Amniotic stem cell (primary cell): Measurements from ENCODE around the gene DCAF5.
"Not testable (repeated sequence)": the region's sequence is repeated elsewhere in the genome, so short reads cannot be mapped to it uniquely, and the experiment has no call there.

Experiments
- DNase-seq: peaks from one replicate; lab custom pipeline; 2025; lab: John Stamatoyannopoulos, UW

The DCAF5 gene, protein sequence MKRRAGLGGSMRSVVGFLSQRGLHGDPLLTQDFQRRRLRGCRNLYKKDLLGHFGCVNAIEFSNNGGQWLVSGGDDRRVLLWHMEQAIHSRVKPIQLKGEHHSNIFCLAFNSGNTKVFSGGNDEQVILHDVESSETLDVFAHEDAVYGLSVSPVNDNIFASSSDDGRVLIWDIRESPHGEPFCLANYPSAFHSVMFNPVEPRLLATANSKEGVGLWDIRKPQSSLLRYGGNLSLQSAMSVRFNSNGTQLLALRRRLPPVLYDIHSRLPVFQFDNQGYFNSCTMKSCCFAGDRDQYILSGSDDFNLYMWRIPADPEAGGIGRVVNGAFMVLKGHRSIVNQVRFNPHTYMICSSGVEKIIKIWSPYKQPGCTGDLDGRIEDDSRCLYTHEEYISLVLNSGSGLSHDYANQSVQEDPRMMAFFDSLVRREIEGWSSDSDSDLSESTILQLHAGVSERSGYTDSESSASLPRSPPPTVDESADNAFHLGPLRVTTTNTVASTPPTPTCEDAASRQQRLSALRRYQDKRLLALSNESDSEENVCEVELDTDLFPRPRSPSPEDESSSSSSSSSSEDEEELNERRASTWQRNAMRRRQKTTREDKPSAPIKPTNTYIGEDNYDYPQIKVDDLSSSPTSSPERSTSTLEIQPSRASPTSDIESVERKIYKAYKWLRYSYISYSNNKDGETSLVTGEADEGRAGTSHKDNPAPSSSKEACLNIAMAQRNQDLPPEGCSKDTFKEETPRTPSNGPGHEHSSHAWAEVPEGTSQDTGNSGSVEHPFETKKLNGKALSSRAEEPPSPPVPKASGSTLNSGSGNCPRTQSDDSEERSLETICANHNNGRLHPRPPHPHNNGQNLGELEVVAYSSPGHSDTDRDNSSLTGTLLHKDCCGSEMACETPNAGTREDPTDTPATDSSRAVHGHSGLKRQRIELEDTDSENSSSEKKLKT

DNA sequence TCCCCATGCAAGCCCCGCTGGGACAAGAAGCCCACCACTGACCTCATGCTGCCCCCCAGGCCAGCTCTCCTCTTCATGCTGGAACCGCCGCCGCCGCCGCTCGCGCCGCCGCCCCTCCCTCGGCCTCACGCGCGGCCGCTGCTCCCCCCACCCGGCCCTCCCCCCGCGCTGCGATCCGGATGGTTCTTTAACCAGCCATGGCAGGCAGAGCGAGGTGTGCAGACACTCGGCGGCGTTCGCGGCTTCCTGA is at the start of gene DCAF5:
Gene DCAF5, minus strand, starts transcription at position 218 of the 250 bp plus-strand sequence. Its CDS starts 141 bp downstream, at position 77.
- peak; percentile 79 for DNase-seq

DNA sequence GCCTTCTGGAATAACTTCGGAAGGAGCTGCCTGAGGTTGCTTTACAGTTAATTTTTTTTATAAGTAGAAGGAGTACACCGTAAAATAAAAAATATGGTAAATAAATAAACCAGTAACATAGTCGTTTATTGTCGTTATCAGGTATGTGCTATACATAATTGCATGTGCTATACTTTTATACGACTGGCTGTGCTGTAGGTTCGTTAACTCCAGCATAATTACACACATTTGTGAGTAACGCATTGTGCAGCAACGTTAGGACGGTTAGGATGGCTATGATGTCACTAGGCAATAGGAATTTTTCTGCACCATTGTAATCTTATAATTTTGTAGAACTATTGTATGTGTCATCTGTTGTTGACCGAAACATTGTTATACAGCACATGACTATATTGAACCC is 46.9 kb upstream of the DCAF5 start:
- no peak for DNase-seq

DNA sequence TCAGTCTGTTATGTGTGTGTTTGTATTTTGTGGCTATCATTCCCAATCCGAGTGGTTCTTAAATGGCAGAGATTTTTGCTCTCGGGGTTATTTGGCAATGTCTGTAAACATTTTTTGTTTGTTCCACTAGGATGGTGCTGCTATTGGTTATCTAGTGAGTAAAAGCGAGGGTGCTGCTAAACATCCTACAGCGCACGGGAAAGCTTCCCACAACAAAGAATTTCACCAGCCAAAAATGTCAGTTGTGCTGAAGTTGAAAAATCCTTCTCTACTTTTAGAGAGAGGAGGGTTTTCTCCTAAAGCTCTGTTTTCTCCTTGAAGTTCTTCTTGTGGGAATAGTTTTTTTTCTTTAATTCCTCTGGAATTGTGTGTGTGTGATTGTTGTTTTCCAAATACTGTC is 40.8 kb upstream of the DCAF5 start:
- DNase-seq, result no peak

DNA sequence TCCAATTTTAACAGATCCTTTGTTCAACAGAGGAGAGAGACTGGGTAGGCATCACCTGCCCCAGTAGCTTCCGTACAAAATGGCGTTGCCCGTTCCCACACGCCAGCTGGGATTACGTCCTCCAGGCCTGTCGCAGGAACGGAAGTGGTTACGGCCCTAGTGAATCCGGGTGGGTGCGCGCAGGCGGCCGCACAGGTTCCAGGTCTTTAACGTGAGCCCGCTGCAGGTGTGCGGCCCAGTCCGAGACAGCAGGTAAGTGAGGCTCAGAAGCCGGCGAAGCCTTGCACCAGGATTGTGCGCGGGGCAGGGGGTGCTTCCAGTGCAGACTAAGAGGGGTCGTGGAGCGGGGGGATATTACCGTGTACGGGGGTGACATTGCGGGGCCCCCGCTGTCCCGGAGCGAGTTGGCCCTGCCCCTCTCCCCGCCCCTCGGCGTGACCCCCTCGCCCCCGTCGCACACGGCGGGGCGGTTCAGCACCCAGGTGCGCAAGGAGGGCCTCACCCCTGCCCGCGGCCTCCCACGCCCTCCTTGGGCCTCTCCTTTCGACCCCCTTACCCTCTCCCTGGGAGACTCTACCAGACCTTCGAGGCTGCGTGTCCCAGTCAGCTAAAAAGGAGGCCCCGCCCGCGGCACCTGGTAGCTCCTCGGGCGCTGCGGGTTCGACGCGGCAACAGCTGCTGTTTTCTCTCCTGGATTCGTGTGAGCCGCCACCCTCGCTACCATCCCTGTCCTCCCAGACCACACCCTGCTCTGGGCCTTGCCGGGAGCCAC is 38.6 kb upstream of the DCAF5 start, which contains the start of gene EXD2:
Gene EXD2, plus strand, starts transcription at position 159 of the 772 bp plus-strand sequence. CDS start 17,973 bp downstream, outside the sequence.
- peak; percentile 42 for DNase-seq

DNA sequence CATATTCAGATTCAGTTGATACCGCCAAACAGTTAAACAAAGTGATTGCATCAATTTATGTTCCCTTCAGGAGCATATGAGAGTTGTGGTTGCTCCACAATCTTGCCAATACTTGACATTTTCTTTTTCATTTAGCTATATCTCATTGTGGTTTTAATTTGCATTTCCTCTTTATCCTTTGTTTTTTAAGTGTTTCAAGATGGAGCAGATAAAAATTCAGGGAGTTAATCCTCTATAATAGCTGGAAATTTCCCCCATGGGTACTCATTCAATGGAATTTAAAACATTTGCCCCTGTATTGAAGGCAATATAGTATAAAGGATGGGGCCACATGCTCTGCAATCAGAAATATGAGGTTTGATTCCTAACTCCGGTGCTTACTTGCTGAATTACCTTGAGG is 37.3 kb upstream of the DCAF5 start:
- DNase-seq, result no peak

DNA sequence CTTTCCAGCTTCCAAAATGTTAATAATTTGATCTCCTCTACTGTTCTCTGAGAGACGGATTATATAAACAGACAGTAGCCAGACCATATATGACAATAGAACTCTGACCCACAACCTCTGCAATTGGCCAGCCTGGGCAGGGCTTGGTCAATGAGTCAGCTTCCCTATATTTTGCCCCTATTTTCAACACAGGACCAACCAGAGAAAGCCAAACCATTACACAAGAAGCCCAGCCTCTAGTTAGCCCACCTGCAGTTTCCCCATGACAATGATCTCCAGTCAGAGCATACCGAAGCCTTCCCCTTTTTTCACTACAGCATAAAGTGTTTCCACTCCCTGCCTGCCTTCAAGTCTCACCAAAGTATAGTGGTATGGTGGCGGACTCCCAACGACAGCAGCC is 30.8 kb upstream of the DCAF5 start:
- DNase-seq, result no peak

DNA sequence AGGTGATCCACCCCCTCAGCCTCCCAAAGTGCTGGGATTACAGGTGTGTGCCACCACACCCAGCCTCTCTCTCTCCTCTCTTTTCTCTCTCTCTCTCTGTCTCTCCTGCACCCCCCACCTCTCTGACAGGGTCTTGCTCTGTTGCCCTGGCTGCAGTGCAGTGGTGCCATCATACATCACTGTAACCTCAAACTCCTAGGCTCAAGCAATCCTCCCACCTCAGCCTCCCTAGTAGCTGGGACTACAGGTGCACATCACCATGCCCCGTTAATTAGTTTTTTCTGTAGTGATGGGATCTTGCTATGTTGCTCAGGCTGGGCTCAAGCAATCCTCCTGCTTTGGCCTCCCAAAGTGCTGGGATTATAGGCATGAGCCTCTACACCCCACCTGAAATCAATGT is 29.7 kb upstream of the DCAF5 start:
- DNase-seq, result not testable (repeated sequence)

DNA sequence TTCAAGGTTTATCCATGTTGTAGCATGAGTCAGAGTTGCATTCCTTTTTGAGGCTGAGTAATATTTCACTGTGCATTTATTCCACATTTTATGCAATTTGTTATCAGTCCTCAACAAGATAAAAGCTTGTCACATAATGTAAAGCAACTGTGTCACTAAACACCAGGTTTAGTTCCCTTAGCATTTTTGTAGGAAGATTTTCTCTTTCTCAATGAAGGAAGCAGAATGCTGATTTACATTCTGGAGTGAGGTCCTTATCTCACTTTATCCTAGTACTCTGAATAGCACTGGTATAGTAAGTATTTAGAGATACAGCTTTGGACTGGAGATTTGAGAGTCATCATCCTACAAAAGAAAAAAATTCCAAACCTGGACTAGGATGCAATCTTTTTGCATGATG is 28.6 kb upstream of the DCAF5 start:
- DNase-seq, result no peak

DNA sequence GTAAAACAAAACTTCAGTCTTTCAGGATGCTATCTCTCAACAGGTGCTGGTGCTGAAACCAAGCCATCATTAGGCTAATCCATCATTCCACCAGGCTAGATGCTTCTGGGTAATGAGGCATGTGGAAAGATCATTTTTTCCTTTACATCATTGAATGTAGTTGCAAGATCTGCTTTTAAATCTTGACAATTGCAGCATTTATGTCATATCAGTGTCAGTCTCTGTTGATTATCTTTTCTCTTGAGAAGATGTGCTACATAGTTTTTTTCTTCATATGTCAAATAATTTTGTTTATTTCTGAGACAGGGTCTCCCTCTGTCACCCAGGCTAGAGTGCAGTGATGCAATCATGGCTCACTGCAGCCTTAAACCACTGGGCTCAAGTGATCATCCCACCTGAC is 22.2 kb upstream of the DCAF5 start:
- DNase-seq, result no peak

DNA sequence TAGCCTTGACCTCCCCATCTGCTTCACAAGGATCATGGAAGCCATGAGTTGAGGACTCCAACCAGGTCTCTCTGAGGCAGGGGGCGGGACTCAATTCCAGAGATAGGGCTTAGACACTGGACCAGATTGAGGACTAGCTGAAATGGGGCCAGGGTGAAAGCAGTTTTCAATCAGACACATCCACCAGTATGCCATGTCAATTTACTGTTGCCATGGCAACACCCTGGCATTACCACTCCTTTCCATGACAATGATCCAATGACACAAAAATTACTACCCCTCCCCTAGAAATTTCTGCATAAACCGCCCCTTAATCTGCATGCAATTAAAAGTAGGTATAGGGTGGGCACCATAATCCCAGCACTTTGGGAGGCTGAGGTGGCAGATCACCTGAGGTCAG is 18.6 kb upstream of the DCAF5 start:
- no peak for DNase-seq

DNA sequence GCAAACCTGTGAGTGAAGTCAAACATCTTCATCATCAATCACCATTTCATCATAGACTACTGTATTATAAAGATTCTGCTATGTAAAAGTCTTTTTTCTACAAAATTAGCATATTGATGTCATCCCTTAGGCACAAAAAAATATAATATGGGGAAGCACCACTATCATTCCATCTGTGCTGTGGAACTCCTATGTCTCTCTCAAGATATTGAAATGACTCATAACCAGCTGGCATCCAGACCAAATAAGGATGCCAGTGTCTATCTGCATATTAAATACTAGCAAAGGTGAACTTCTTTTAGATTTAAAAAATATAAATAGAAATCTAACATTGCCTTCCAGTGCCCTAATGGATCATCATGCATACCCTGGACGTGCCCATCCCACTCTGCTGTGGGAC is 17.9 kb upstream of the DCAF5 start:
- no peak for DNase-seq

DNA sequence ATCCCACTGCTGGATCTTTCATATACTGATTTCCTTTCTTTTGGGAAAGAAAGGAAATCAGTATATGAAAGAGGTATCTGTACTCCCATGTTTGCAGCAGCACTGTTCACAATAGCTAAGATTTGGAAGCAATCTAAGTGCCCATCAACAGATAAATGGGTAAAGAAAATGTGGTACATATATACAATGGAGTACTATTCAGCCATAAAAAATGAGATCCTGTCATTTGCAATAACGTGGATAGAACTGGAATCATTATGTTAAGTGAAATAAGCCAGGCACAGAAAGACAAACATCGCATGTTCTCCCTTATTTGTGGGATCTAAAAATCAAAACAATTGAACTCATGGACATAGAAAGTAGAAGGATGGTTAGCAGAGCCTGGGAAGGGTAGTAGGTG is 12.9 kb upstream of the DCAF5 start:
- not testable (repeated sequence) for DNase-seq

DNA sequence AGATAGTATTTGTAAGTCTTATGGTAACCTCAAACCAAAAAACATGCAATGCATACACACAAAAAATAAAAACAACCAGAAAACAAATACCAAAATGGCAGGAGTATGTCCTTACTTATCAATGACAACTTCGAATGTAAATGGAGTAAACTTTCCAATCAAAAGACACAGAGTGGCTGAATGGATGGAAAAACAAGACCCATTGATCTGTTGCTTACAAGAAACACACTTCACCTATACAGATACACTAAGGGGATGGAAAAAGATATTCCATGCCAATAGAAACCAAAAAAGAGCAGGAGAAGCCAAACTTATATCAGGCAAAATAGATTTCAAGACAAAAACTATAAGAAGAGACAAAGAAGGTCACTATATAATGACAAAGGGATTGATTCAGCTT is 8.7 kb upstream of the DCAF5 start:
- no peak for DNase-seq

DNA sequence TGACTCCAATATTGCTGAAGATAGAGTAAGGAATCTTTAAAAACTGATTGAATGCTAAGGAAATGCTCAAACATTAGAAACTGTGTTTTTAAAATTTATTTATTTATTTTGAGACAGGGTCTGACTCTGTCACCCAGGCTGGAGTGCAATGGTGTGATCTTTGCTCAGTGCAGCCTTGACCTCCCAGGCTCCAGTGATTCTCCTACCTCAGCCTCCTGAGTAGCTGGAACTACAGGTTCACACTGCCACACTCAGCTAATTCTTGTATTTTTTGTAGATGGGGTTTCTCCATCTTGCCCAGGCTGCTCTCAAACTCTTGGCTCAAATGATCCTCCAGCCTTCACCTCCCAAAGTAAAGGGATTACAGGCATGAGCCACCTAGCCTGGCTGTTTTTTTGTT is 3.3 kb upstream of the DCAF5 start:
- DNase-seq, result no peak

DNA sequence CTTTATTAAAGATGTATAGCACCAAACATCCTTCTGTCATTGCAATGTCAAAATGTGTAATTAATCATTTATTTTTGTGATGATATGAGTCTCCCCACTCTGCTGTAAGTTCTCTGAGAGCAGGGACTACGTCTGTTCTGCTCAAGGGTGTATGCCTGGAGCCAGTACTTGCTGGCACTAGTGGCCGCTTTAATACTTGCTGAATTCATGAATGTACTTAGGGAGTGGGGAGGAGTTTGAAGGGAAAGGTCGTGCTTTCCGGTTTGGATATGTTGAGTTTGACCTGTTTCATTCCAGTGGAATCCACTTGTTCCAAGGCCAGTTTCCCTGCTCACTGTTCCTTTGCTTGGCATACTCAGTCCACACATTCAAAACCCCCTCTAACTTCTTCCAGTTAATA is 1.9 kb upstream of the DCAF5 start:
- no peak for DNase-seq

DNA sequence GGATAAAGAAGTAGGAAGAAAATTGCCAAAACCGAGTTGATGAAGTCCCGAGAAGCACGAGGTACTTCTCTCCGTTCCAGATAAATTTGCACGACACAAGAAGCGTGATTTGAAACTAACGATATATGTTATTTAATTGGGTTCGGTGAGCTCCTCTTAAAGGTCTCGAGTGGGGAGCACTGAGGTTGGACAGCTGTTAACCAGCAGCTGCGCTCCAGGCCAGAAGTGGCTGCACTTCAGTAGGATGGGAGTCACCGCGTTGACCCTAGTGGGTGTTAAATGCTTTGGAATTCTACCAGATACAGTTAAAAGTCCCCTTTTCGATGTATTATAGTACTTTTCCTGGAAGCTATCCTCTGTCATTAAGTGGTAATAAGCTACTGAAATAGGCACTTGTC is 953 bp upstream of the DCAF5 start:
- DNase-seq, result peak; percentile 16

DNA sequence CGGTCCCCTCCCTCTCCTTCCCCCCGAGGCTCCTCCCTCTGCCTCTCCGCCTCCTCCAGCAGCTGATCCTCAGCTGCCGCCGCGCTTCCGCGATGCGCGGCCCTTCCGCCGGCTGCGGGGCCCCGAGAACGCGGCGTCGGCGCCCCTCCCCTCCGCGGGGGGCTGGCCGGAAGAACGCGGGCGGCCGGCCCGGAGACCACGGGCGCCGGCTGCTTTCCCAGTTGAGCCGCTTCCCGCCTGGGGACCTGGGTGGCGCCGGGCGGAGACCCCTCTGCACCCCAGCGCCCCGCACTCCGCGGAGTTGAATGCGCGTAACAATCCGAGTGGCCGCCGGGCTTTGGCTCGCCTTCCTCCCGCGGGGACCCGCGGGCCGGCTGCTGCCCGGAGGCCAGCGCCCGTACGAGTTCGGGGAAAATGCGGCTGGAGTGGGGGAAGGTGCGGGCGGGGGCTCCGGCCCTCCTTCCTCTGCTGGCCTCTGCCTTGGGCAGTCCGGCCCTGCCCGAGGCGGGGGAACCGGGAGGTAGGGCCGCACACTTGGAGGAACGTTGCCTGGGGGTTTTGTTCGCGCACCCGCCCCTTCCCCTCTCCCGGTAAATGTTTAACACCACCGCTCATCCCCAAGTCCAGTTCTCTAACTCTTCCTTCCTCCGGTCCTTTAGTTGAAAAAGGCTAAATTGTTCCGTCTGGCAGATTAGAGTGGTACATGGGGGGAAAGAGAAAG is 393 bp upstream of the DCAF5 start:
- no peak for DNase-seq

DNA sequence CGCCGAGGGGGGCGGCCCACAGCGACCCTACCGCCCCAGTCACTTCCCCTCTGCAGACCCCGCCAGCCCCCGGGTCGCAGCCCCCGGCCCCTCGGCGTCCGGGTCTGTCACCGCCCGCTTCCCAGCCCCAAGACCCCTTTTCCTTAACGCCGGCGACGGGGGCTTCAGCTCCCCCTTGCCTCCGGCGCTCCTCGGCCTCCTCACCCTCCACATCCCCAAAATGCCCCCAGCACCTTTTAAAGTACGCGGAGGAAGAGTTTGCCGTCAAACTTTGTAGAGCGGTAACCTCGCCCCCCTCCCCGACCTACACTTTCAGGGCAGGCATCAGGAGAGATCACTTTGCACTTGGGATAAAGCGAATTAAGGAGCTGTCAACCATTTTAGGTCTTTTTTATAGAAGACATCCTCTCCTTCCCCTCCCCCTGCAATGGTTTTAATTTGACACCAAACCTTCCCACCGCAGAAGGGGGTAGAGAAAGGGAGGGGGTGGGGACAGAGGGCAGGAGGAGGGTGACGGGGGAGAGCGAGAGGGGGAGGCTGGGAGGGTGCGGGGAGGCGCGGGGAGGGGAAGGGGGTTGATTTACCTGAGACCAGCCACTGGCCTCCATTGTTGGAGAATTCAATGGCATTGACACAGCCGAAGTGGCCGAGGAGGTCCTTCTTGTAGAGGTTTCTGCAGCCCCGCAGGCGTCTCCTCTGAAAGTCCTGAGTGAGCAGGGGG is 578 bp downstream of the DCAF5 start:
- DNase-seq, result peak; percentile 1

DNA sequence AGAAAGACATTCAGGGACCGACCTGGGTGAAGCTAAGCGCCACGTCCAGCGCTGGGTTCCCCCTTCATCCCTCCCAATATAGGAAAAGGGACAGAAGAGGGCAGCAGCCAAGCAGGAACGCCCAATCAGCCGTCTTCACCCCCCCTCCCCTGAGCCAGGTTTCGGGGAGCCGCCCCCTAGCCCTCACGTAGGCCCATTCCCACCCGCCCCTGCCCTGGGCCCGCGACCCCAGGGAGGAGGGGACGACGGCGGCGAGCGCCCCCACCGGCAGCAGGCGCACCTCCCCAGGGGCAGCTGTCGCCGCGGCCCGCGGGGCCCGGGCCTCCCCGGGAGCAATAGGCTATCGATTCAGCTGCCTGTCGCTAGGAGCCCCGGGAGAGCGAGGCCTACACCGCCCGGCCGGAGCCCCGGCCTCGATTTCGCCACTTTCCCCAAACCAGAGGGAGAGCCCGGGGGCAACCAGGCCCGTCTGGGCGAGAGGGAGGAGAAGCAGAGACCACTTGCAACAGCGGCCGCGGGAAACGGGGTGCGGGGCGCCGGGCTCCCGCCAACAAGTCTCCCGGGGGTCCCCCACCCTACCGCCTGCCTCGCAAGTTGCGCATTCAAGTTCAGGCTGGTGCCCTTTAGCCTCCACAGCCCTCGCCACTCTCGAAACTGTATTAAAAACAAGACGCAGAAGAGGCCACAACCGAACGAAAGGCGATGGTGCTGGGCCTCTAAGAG is 1.3 kb downstream of the DCAF5 start:
- DNase-seq, result peak; percentile 38

DNA sequence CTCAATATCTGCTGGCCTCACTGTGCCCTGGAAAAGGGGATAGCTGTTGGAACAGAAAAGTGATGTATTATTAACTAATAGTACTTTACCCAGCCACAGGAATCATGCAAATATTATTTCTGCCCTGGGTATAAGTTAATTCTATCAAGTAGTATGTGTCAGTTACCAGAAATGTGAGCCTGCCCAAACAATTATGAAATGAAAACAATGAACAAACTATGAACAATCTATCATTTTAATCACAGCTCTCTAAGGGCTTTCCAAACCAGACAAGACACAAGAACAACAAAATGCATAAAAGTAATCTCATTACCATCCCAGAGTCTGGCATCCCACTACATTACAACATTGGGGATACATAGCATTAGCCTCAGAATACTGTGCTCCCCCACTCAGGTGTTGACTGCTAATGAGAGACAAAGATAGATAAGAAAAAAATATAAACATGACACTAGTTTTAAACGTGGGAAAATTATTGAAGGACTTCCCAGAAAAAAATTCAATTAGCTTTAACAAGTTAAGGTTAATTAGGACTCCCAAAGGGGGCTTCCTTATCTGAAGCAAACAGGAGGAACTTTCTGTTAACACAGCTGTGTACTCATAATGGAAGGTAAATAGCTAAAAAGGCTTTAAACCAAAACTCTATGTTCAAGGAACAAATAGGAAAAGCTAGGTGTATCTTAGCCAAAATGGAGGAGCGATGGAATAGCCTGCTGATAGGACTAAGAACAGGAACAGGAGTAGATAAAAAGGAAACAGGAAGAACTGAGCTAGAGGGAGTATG is 3.3 kb downstream of the DCAF5 start:
- DNase-seq, result no peak
